ENCODE data around the gene LRG1.

Gene LRG1

GRCh38 chr19:4541114-4541805 lies 1.4 kb upstream of the LRG1 start:
- H3K4me3 ChIP-seq (ENCODE audit: control insufficient read depth, low read depth, low read length) = no peak overlapping the region
- no peak for DNase-seq (ENCODE audit: low read depth)
- no peak for TF ChIP-seq CTCF (conservative IDR thresholded peaks at IDR 0.05; ENCODE audit: control insufficient read depth, insufficient read depth, low read depth, low read length)

GRCh38 chr19:4539169-4539692 lies 605 bp downstream of the LRG1 start:
- H3K4me3 ChIP-seq (ENCODE audit: control insufficient read depth, low read depth, low read length) = no peak overlapping the region
- TF ChIP-seq CTCF (conservative IDR thresholded peaks at IDR 0.05; ENCODE audit: control insufficient read depth, insufficient read depth, low read depth, low read length) = no peak
- no peak for DNase-seq (ENCODE audit: low read depth)

GRCh38 chr19:4538601-4538954 lies 1.3 kb downstream of the LRG1 start:
- H3K4me3 ChIP-seq (ENCODE audit: control insufficient read depth, low read depth, low read length) = no peak overlapping the region
- no peak for DNase-seq (ENCODE audit: low read depth)
- no peak for TF ChIP-seq CTCF (conservative IDR thresholded peaks at IDR 0.05; ENCODE audit: control insufficient read depth, insufficient read depth, low read depth, low read length)

- H3K4me3 ChIP-seq (ENCODE audit: control insufficient read depth, low read depth, low read length) = no peak overlapping the region
- DNase-seq (ENCODE audit: low read depth) = no peak
- no peak for TF ChIP-seq CTCF (conservative IDR thresholded peaks at IDR 0.05; ENCODE audit: control insufficient read depth, insufficient read depth, low read depth, low read length)
These were observed 1.8 kb downstream of the LRG1 start for GRCh38 chr19:4537953-4538600.

GRCh38 chr19:4536798-4537197 lies 3.0 kb downstream of the LRG1 start:
- TF ChIP-seq CTCF (conservative IDR thresholded peaks at IDR 0.05; ENCODE audit: control insufficient read depth, insufficient read depth, low read depth, low read length) = no peak
- H3K4me3 ChIP-seq (ENCODE audit: control insufficient read depth, low read depth, low read length) = no peak overlapping the region
- no peak for DNase-seq (ENCODE audit: low read depth)

GRCh38 chr19:4534836-4535658 lies 4.8 kb downstream of the LRG1 start, which contains the start of gene PLIN5:
PLIN5 (minus strand) TSS chr19:4535224; CDS start chr19:4534074, 1,150 bp downstream.
- no peak within 1 kb of the TSS for H3K4me3 ChIP-seq (ENCODE audit: control insufficient read depth, low read depth, low read length)
- no peak for DNase-seq (ENCODE audit: low read depth)
- TF ChIP-seq CTCF (conservative IDR thresholded peaks at IDR 0.05; ENCODE audit: control insufficient read depth, insufficient read depth, low read depth, low read length) = no peak
